Measurements from ENCODE around the gene GMPR. TPM values are rescaled to one million over a fixed set of nuclear protein-coding genes. Genes with fewer than 3 reads are reported as not detected.
A peak's percentile ranks its signal among the peaks of the same experiment; 100 is the strongest.
"Not testable (repeated sequence)": the region's sequence is repeated elsewhere in the genome, so short reads cannot be mapped to it uniquely, and the experiment has no call there.

Gene GMPR
- total RNA-seq, 1 donor from 2014 or later, result 1.9 TPM

- not testable (repeated sequence) for DNase-seq
These were observed 13.2 kb upstream of the GMPR start for GRCh38 chr6:16225062-16225731.

DNA sequence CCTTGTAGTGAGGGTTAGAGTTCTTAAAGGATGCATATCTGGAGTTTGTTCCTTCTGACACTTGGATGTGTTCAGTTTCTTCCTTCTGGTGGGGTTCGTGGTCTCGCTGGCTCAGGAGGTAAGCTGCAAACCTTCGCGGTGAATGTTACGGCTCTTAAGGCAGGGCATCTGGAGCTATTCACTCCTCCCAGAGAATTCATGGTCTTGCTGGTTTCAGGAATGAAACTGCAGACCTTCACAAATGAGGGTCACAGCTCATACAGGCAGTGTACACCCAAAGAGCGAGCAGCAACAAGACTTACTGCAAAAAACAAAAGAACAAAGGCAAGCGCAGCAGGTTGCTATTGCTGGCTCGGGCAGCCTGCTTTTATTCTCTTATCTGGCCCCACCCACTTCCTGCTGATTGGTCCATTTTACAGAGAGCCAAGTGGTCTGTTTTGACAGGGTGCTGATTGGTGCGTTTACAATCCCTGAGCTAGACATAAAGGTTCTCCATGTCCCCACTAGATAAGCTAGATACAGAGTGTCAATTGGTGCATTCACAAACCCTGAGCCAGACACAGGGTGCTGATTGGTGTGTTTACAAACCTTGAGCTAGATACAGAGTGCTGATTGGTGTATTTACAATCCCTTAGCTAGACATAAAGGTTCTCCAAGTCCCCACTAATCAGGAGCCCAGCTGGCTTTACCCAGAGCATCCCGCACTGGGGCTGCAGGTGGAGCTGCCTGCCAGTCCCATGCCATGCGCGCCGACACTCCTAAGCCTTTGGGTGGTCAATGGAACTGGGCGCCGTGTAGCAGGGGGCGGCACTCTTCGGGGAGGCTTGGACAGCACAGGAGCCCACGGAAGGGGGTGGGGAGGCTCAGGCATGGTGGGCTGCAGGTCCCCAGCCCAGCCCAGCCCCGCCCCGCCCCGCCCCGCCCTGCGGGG is 12.0 kb upstream of the GMPR start:
- DNase-seq, result not testable (repeated sequence)

DNA sequence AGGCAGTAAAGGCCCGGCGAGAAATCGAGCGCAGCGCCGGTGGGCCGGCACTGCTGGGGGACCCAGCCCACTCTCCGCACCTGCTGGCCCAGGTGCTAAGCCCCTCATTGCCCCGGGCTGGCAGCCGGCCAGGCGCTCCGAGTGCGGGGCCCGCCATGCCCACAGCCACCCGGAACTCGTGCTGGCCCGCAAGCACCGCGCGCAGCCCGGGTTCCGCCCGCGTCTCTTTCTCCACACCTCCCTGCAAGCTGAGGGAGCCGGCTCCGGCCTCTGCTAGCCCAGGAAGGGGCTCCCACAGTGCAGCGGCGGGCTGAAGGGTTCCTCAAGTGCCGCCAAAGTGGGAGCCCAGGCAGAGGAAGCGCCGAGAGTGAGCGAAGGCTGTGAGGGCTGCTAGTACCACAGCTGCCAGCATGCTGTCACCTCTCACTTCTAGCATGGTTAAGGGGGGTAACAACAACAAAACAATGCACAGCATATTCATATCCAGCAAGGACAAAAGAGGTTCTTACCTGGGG is 11.3 kb upstream of the GMPR start:
- DNase-seq, result no peak

DNA sequence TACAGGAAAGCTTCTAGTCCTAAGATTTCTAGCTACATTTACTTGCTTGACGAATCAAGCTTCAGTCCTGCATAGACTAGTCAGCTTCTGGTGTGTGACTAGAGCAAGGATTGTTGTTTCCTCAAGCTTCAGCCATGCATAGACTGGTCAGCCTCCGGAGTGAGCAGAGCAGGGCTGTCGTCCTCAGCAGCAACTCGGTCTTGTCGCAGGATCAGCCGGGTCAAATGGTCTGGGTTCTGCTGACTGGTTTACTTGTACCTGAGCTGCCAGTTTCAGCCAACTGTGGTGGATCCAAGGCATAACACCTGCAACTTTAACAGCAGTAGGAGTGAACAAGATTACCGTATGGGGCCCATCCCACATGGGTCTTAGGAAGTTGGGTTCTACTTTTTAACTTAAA is 10.8 kb upstream of the GMPR start:
- no peak for DNase-seq

DNA sequence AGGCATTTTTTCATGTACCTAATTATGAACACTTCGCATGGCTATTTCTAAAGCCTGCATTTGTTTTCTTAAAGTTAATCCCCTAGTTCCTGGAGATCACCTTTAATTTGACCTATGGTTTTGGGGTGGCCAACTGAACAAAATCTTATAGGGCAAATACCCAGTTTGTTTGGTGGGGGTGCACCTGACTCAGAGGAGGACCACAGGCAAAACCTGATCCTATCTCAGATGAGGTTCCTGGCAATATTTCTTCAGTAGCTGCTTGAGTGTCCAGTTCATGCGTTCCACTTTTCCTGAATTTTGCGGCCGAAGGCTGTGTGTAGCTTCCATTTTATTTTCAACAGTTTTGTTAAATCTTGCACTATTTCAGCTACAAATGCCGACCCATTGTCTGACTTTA is 10.3 kb upstream of the GMPR start:
- no peak for DNase-seq

DNA sequence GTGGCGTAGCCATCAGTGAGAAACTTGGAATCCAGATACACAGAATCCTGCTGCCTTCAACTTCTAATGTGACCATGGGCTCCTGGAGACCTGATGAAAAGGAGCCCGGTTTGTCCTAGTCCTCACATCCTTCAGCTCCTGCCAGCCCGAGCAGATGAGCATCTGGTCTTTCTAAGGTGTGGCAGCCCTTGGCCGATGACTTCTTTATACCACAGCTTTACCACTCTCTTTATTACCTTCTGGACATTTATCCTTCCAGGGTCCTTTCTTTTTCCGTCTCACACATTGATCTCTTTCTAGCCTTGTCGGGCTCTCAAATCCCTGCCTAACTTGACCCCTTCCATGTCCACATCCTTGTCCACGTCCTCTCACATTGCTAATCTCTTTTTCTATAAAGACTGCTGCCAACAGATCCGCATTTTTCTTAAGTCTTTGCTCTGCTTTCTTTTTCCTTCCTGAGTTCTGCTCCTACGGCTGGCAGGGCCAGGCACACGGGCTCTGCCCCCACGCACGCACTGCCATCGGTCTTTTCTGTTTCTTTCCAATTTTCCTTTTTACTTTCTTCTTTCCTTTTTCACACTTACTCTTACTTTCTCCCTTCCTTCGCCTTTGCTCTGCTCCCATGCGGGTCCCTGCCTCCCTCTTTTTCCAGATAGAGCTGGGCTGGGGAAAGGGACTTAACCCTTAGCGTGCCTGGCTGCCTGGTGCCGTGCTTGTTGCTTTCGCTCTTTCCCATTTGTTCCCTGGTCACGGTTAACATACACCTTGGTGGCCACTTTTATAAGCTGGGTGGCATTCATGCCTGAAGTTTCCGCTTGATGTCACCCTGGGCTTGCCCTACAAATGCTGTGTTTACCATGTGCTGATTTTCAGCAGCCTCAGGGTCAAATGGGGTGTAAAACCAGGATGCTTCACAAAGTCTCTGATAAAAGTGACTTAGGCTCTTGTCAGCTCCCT is 9.4 kb upstream of the GMPR start:
- no peak for DNase-seq

DNA sequence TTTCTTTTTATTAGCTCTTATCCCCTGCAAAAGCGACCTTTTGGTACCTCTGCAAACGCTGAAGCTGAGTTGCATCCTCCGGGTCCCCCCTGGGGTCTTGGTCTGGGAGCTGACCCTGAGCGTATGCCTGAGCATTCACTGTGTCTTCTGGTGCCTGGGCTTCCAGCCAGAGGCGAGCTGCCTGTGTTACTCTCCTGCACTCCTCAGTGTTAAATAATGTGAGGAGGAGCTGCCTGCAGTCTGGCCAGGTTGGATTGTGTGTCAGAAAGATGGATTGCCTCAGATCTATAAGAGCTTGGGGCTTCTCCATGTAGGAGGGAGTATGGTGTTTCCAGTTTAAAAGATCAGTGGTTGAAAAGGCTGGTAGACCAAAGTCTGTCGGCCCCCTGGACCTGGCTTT is 8.7 kb upstream of the GMPR start:
- no peak for DNase-seq

DNA sequence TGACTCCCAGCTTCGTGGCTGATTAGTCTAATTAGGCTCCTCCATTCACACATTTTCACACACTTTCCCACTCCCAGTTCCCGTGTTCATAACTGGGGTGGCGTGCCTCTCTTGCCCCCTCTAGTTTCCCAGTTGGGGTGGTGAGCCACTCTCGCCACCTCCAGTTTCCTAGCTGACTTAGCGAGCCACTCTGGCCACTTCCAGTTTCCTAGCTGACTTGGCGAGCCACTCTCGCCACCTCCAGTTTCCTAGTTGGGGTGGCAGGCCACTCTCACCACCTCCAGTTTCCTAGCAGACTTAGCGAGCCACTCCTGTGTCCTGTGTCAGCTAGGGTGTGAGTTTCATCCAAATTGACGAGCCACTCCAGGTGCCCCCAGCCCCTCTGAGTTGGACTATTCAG is 7.4 kb upstream of the GMPR start:
- no peak for DNase-seq

DNA sequence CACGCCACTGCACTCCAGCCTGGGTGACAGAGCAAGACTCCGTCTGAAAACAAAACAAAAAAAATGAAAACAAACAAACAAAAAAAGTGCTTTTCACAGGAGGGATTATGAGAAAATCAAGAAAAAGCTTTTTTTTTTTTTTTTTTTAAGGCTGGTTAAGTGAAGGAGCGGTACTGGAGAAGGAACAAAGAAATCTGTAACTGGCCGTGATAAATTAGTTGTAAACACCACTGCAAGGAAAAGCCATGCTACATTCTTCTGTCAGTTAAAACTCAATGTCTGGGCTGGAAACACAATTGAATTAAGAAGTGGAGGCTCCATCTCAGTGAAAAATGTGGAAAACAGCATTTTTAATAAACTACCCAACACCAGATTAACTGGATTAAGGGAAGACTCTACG is 6.3 kb upstream of the GMPR start:
- no peak for DNase-seq

- DNase-seq, result no peak
These were observed 2.3 kb upstream of the GMPR start for GRCh38 chr6:16236009-16236501.

GRCh38 chr6:16236631-16237199 is 1.7 kb upstream of the GMPR start:
- no peak for DNase-seq

DNA sequence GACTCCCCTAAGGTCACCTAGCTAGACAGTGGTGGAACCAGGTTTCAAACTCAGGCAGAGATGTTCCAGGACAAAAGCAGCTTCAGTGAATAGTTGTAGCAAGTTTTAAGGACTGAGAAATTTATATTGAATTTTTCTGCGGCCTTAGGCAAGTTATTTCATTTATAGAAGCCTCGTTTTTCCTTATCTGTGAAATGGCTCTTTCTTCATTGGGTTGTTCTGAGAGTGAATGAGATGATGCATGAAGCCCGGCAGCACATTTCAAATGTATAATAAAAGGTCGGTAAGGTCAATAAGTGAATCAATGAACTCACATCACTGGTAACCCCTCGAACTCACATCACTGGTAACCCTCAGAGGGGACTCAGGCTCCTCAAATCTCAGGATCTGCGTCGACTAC is 1.1 kb upstream of the GMPR start:
- DNase-seq, result no peak

- DNase-seq, result peak; percentile 43
These were observed 793 bp downstream of the GMPR start for GRCh38 chr6:16238963-16239797.

GRCh38 chr6:16239798-16240123 is 1.4 kb downstream of the GMPR start:
- DNase-seq, result no peak

- no peak for DNase-seq
These were observed 2.4 kb downstream of the GMPR start for GRCh38 chr6:16240589-16241320.

GRCh38 chr6:16241321-16241689 is 2.9 kb downstream of the GMPR start:
- DNase-seq, result no peak

DNA sequence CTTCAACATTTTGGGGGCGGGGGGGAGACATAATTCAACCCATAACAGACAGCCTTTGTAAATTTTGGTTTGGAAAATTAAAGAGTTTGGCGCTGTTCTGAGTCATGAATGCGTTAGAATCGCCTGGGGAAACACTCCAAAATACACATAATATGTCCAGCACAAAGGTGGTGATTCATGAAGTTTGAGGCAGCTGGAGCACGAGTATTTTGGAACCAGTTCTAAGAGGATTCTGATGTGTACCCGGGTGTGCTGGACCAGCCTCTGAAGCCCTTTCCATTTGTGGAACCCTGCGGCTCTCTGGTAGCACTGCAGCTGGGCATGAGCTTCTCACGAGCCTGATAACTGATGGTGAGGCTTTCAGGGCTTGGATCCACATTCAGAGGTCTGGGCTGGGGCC is 4.7 kb downstream of the GMPR start:
- peak; percentile 23 for DNase-seq

GRCh38 chr6:16243664-16244063 is 5.3 kb downstream of the GMPR start:
- no peak for DNase-seq

DNA sequence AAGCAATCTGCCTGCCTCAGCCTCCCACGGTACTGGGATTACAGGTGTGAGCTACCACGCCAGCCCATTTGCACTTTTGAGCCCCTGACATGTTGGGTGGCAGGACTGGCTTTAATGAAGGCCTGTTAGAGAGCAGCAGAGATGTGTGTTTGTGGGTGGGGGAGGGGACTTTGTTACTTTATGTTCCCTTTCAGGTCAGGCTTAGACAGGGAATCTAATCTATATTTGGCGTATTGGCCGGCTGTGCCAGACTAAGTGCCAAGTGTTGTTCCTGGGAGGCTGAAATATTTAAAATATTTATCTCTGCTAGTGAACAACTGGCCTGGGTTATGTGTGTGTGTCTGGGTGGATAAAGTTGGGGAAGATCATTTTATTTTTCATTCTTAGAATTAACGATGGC is 6.1 kb downstream of the GMPR start:
- no peak for DNase-seq

GRCh38 chr6:16244869-16245451 is 6.6 kb downstream of the GMPR start:
- no peak for DNase-seq

All from occipital lobe (tissue), 2 donors.